22Rv1 (cell line): Measurements from ENCODE around the gene GPR52.

Source experiments
- H3K27ac ChIP-seq: fragments of 450-650 bp; 2 replicates; pipeline ENCODE4 v1.5.1; 2017
- CTCF ChIP-seq: fragments of 450-650 bp; IDR thresholded peaks from 2 replicates; pipeline ENCODE4 v1.5.1; 2017; ENCODE audit warnings: mild to moderate bottlenecking
- ZFX ChIP-seq: fragments of 450-650 bp; IDR thresholded peaks from 2 replicates; pipeline ENCODE4 v1.6.1; 2017; ENCODE audit warnings: antibody characterized with exemption, borderline replicate concordance

The GPR52 gene

GRCh38 chr1:174491606-174492005 is 43.8 kb downstream of the GPR52 start:
- TF ChIP-seq CTCF (no peak), ZFX (no peak)

GRCh38 chr1:174497478-174497877 is 49.7 kb downstream of the GPR52 start:
- TF ChIP-seq ZFX: no peak
- no peak overlapping the region for H3K27ac ChIP-seq

More at GRCh38 chr1:174491606-174492005, 43.8 kb downstream of the GPR52 start:
- no peak overlapping the region for H3K27ac ChIP-seq
